NT2/D1 (cell line): ENCODE data around the gene GRAMD4.

Experiments used
- DNase-seq: peaks from one replicate; pipeline ENCODE4 v3.0.0-alpha.2; 2011; ENCODE audit warnings: low read depth, low spot score
- H3K27me3 ChIP-seq: 2 replicates; pipeline ENCODE4 v1.6.0; 2011; ENCODE audit warnings: mild to moderate bottlenecking; ENCODE audit not compliant: insufficient read length, insufficient read depth
- H3K36me3 ChIP-seq: 2 replicates; pipeline ENCODE4 v1.6.1; 2011; ENCODE audit warnings: mild to moderate bottlenecking, low read length, mixed read lengths; ENCODE audit not compliant: insufficient read depth, insufficient read length
- H3K4me1 ChIP-seq: 2 replicates; pipeline ENCODE4 v1.5.1; 2011; ENCODE audit not compliant: insufficient read depth, insufficient read length
- H3K4me3 ChIP-seq: 2 replicates; pipeline ENCODE4 v1.5.1; 2011; ENCODE audit warnings: low read depth; ENCODE audit not compliant: insufficient read length
- H3K9ac ChIP-seq: 2 replicates; pipeline ENCODE4 v1.6.0; 2011; ENCODE audit warnings: low read depth; ENCODE audit not compliant: insufficient read length
- H3K9me3 ChIP-seq: 2 replicates; pipeline ENCODE4 v1.5.1; 2011; ENCODE audit warnings: mild to moderate bottlenecking, low read length; ENCODE audit not compliant: insufficient read depth
- SUZ12 ChIP-seq: IDR thresholded peaks from 2 replicates; pipeline ENCODE4 v1.6.1; 2011; ENCODE audit not compliant: insufficient read length, insufficient read depth; ENCODE audit errors: extremely low read depth
- YY1 ChIP-seq: IDR thresholded peaks from 2 replicates; pipeline ENCODE4 v1.6.1; 2011; ENCODE audit not compliant: insufficient read length, insufficient read depth
- ZNF274 ChIP-seq: IDR thresholded peaks from 2 replicates; pipeline ENCODE4 v1.6.1; 2011; ENCODE audit warnings: mild to moderate bottlenecking, low read depth, low read length

Gene GRAMD4

DNA sequence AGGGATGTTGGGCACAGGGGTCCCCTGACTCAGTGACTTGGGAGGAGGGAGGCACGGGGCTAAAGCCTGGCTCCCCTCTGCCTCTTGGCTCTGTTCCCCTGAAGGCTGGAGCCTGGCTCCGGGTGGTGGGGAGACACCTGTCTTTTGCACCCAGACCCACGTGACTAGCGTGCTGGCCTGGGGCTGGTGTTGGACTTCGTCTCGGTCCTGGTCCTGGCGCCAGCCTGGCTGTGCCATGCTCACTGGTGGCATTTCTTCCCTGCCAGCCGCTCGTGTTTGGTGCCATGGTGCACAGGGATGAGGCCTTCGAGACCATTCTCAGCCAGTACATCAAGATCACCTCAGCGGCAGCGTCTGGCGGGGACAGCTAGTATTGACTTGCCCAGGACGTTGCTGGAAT, 56.7 kb downstream of the GRAMD4 start:
- Histone ChIP-seq H3K9me3 (no peaks in the 10 kb centered on the region), H3K4me1 (peaks cover 2% of the 10 kb centered on the region), H3K27me3 (no peaks in the 10 kb centered on the region), H3K9ac (no peak overlapping the region), H3K4me3 (no peak overlapping the region), H3K36me3 (peaks cover 5% of the 10 kb centered on the region)
- no peak for DNase-seq
- no peak for TF ChIP-seq YY1
- TF ChIP-seq ZNF274, result no peak
- no peak for TF ChIP-seq SUZ12

DNA sequence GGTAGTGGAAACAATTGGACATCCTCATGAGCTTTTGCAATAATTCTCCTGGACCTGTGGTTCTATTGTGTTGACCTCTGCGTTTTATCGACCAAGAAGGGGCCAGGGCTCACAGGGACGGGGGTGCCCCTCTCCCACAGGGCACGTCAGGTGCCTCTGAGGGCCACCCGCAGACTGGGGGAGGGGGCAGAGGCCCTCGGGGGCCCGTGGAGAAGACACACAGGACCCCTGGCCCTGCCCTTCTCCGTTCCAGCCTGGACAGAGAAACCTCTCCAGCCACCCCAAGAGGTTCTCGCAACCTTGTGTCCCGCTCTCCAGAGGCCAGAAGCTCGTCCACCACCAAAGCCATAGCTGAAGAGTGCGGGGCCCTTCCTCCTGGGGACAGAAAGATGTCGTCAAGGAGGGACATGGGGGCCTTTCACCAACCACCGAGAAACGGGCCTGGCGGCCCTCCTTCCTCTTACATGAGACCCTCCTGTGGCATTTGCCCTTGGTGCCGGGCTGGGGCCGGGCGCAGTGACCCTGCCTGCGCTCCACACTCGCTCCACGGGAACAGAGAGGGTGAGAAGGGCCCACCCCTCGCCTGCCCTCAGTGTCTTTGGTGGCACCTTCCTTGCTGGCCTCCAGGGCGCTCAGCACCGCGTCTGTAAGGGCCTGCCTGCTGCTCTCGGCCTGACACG, 57.3 kb downstream of the GRAMD4 start:
- DNase-seq, result no peak
- no peak overlapping the region for H3K9ac ChIP-seq
- H3K9me3 ChIP-seq, result no peaks in the 10 kb centered on the region
- TF ChIP-seq SUZ12 (no peak), ZNF274 (no peak), YY1 (no peak)
- peaks cover 5% of the 10 kb centered on the region for H3K36me3 ChIP-seq
- no peaks in the 10 kb centered on the region for H3K27me3 ChIP-seq
- no peak overlapping the region for H3K4me3 ChIP-seq
- H3K4me1 ChIP-seq, result peaks cover 2% of the 10 kb centered on the region

DNA sequence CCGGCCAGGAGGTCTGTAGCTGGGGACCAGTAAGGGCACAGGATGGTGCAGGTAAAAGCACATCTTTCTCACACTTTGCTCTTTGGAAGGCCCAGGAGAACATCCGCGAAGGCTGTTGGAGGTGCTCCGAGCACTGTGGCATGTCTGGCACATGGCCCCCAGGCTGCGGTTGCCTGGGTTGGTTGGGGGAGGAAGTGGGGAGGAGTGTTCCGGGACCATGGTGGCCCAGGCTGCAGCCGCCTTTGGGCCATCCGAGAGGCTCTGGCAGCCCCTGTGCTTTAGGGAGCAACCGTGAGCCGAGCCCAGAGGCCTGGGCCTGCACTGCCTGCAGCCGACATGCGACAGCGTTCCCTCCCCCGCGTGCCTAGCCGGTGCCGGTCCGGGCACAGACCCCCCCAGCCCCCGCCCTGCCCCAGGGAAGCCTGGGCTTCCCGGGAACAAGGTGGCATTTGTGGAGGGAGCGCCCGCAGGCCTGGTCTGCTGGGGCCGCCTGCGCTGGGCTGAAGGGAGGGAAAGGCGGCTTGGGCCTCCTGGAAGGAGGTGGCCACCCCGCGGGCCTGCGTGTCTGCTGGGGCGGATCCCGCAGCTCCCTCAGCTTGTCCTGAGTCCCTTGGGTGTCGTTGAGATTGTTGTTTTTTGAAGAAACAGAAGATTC, 57.9 kb downstream of the GRAMD4 start:
- peaks cover 5% of the 10 kb centered on the region for H3K36me3 ChIP-seq
- no peak overlapping the region for H3K9ac ChIP-seq
- H3K4me3 ChIP-seq, result no peak overlapping the region
- no peaks in the 10 kb centered on the region for H3K9me3 ChIP-seq
- no peak for DNase-seq
- H3K27me3 ChIP-seq, result no peaks in the 10 kb centered on the region
- TF ChIP-seq YY1 (no peak), ZNF274 (no peak), SUZ12 (no peak)
- H3K4me1 ChIP-seq, result peaks cover 2% of the 10 kb centered on the region

DNA sequence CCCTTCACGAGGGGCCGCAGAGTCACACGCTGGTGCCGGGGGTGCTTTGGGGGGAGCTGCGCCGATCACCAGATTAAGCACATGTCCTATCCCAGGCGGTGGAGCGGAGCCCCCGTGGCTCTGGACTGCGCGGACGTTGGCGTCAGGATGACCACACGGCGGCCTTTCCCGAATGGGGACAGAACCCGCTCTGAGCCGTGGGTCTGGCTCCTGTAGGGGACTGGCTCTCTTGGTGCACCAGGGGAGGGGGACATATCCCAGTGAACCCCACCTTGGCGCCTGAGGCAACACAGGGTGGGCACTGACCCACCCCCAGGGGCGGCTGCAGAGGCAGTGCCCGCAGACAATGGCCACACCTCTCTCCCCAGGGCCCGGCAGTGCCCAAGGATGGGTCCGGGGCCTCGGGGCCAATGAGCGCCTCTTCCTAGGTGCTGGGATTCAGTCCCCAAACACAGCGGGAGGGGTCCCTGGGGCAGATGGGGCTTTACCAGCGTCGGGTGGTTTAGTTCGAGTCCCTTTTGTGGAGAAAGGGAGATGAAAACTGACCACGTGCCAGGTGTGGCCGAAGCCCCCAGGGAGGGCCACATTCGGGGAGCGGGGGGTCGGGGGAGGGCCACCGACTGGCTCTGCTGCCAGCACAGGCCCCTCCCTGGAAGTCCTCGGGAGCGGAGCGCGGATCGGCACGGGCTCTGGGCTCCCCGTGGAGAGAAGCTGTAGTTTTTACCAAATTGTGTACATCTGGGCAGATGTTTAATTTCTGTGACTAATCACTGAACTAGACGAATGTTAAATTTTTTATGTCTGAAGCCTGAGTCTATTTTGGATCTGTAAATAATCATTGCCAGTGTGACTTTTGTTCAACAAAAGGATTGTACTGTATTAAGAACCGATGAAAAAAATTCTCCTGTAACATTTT, 58.9 kb downstream of the GRAMD4 start:
- DNase-seq, result no peak
- peaks cover 5% of the 10 kb centered on the region for H3K36me3 ChIP-seq
- H3K9ac ChIP-seq, result no peak overlapping the region
- H3K27me3 ChIP-seq, result no peaks in the 10 kb centered on the region
- no peaks in the 10 kb centered on the region for H3K4me1 ChIP-seq
- TF ChIP-seq YY1, result no peak
- no peak for TF ChIP-seq SUZ12
- TF ChIP-seq ZNF274, result no peak
- H3K4me3 ChIP-seq, result no peak overlapping the region
- no peaks in the 10 kb centered on the region for H3K9me3 ChIP-seq

DNA sequence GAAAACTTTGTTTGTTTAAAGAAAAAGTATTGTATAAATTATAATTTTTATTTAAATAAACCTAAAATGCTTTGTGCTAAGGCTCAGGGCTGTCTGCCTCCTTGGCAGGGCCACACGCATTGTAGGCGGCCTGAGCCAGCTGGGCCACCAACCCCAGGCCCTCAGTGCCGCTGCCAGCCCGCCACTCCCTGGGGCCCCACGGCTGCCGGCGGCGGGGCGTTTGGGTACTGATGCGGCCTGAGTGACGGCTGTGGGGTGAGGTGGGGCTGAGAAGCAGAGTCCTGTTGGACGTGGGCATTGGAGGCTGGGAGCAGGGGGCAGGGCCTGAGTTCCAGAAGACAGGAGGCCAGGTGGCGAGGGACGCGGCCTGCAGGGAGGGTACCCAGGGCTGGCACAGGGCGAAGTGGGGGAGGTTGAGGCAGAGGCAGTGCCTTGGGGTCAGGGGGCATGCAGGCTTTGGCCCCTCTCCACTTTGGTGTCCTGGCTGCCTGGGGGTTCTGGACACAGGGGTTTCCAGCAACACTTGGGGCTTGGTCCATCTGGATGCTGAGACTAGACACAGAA, 59.6 kb downstream of the GRAMD4 start:
- H3K4me1 ChIP-seq, result no peaks in the 10 kb centered on the region

DNA sequence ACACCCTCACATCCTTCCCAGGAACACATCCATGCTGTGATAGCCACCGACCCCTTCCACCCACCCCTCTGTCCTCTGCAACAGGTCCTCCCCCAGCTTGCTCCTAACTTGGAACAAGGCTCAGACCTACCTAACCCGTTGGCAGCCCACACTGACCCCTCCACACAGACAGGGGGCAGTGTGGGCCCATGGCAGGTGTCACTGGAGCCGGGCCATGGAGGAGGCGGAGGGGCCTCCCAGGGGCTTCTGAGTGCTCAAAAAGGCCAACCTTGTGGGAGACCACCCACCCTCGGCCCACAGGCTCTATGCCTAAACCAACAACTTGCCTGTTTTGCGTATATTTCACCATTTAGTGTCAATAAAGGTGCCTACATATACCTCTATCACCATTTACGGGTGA, 60.8 kb downstream of the GRAMD4 start:
- Histone ChIP-seq H3K36me3 (peaks cover 12% of the 10 kb centered on the region), H3K4me1 (no peaks in the 10 kb centered on the region), H3K9ac (no peak overlapping the region), H3K27me3 (no peaks in the 10 kb centered on the region), H3K4me3 (no peak overlapping the region), H3K9me3 (no peaks in the 10 kb centered on the region)
- no peak for DNase-seq
- TF ChIP-seq ZNF274 (no peak), SUZ12 (no peak), YY1 (no peak)

More for the DNA sequence above, 59.6 kb downstream of the GRAMD4 start:
- H3K36me3 ChIP-seq, result peaks cover 9% of the 10 kb centered on the region
- no peak overlapping the region for H3K9ac ChIP-seq
- H3K4me3 ChIP-seq, result no peak overlapping the region
- no peaks in the 10 kb centered on the region for H3K9me3 ChIP-seq
- no peak for DNase-seq
- no peaks in the 10 kb centered on the region for H3K27me3 ChIP-seq
- no peak for TF ChIP-seq SUZ12
- no peak for TF ChIP-seq ZNF274
- TF ChIP-seq YY1, result no peak
